DMS 273 (cell line): ENCODE data around the gene SYNE2.
"Not testable (repeated sequence)": the region's sequence is repeated elsewhere in the genome, so short reads cannot be mapped to it uniquely, and the experiment has no call there.

Source experiments
- DNase-seq: peaks from one replicate; lab custom pipeline; 2025; ENCODE audit not compliant: unreplicated experiment; lab: John Stamatoyannopoulos, UW

Gene SYNE2

GRCh38 chr14:63869940-63870752 lies 17.3 kb downstream of the SYNE2 start:
- not testable (repeated sequence) for DNase-seq

GRCh38 chr14:63870753-63871037 lies 17.9 kb downstream of the SYNE2 start:
- not testable (repeated sequence) for DNase-seq

- no peak for DNase-seq
Measured at GRCh38 chr14:63874223-63874622, 21.4 kb downstream of the SYNE2 start.

GRCh38 chr14:63875311-63875710 lies 22.5 kb downstream of the SYNE2 start:
- DNase-seq: no peak

GRCh38 chr14:63877550-63877939 lies 24.7 kb downstream of the SYNE2 start:
- DNase-seq: no peak

- DNase-seq: no peak
Measured at GRCh38 chr14:63878052-63878451, 25.2 kb downstream of the SYNE2 start.

- DNase-seq: no peak
Measured at GRCh38 chr14:63878792-63879191, 26.0 kb downstream of the SYNE2 start.

GRCh38 chr14:63881926-63882325 lies 29.1 kb downstream of the SYNE2 start:
- DNase-seq: no peak

- no peak for DNase-seq
Measured at GRCh38 chr14:63887899-63888298, 35.1 kb downstream of the SYNE2 start.

GRCh38 chr14:63890553-63890952 lies 37.7 kb downstream of the SYNE2 start:
- DNase-seq: peak; percentile 40

- peak; percentile 73 for DNase-seq
Measured at GRCh38 chr14:63891148-63891975, 38.6 kb downstream of the SYNE2 start.

GRCh38 chr14:63892265-63892664 lies 39.5 kb downstream of the SYNE2 start:
- peak; percentile 23 for DNase-seq

- DNase-seq: peak; percentile 18
Measured at GRCh38 chr14:63893701-63894458, 41.1 kb downstream of the SYNE2 start.

- no peak for DNase-seq
Measured at GRCh38 chr14:63895510-63895909, 42.7 kb downstream of the SYNE2 start.

- peak; percentile 22 for DNase-seq
Measured at GRCh38 chr14:63896278-63896720, 43.5 kb downstream of the SYNE2 start.

- no peak for DNase-seq
Measured at GRCh38 chr14:63897721-63898163, 44.9 kb downstream of the SYNE2 start.

GRCh38 chr14:63899953-63900352 lies 47.1 kb downstream of the SYNE2 start:
- no peak for DNase-seq

- no peak for DNase-seq
Measured at GRCh38 chr14:63901434-63902085, 48.8 kb downstream of the SYNE2 start.

GRCh38 chr14:63902375-63902976 lies 49.7 kb downstream of the SYNE2 start:
- DNase-seq: no peak

GRCh38 chr14:63904724-63905123 lies 51.9 kb downstream of the SYNE2 start:
- DNase-seq: no peak

GRCh38 chr14:63905370-63905769 lies 52.6 kb downstream of the SYNE2 start:
- DNase-seq: no peak
